Suprapubic skin (tissue), 4 donors: ENCODE results near the gene ALG14. TPM values are rescaled to one million over a fixed set of nuclear protein-coding genes. Genes with fewer than 3 reads are reported as not detected.
"Not testable (repeated sequence)": the region's sequence is repeated elsewhere in the genome, so short reads cannot be mapped to it uniquely, and the experiment has no call there.

Experiments
- DNase-seq, 2 donors: peaks; one replicate each; pipeline ENCODE4 v3.0.0-alpha.2; 2019; ENCODE audit warnings: low spot score in 2 of 2
- H3K27ac ChIP-seq: fragments of 200-600 bp; sonication (generic); one replicate; pipeline ENCODE4 v1.5.1; 2019
- H3K27me3 ChIP-seq: fragments of 200-600 bp; sonication (generic); one replicate; pipeline ENCODE4 v1.5.1; 2019
- H3K36me3 ChIP-seq: fragments of 200-600 bp; sonication (generic); one replicate; pipeline ENCODE4 v1.5.1; 2019
- H3K4me1 ChIP-seq: fragments of 200-600 bp; sonication (generic); one replicate; pipeline ENCODE4 v1.5.1; 2019
- H3K4me3 ChIP-seq: fragments of 200-600 bp; sonication (generic); one replicate; pipeline ENCODE4 v1.5.1; 2019; ENCODE audit warnings: mild to moderate bottlenecking
- H3K9me3 ChIP-seq: fragments of 200-600 bp; sonication (generic); one replicate; pipeline ENCODE4 v1.5.1; 2019
- EP300 ChIP-seq: sonication (generic); formaldehyde crosslinking; IDR thresholded peaks from one replicate; pipeline ENCODE4 v1.6.1; 2017; ENCODE audit warnings: antibody characterized with exemption
- POLR2A ChIP-seq, 2 donors: fragments of 450-650 bp; IDR thresholded peaks; one replicate each; pipeline ENCODE4 v1.6.1; 2017; ENCODE audit warnings: antibody characterized with exemption in 2 of 2, mild to moderate bottlenecking in 2 of 2, moderate library complexity in 2 of 2
- POLR2AphosphoS5 ChIP-seq, 3 donors: sonication (generic); formaldehyde crosslinking; IDR thresholded peaks; one replicate each; pipeline ENCODE4 v1.6.1; 2017; ENCODE audit warnings: antibody characterized with exemption in 3 of 3
- WGBS: methylation state at CpG from one replicate; pipeline ENCODE4 v1.1.5; 2018; 5-methylcytosine and 5-hydroxymethylcytosine counted together
- total RNA-seq, 4 donors: library from RNA; depleted of rRNA; stranded (reverse); fragments of >200 nt; gene quantifications; one replicate each; pipeline ENCODE4 v1.1.0, GENCODE V29; 2016
- TF ChIP-seq, protein P1 (sequence below), 2 donors: fragments of 200-600 bp in 1 of 2; fragments of 450-650 bp in 1 of 2; sonication (generic) in 1 of 2; IDR thresholded peaks; one replicate each; pipeline ENCODE4 v1.5.1; 2016 to 2019; ENCODE audit warnings: antibody characterized with exemption in 2 of 2, mild to moderate bottlenecking in 1 of 2, moderate library complexity in 1 of 2

Gene ALG14
- total RNA-seq, 4 donors from 2014 or later: 0.80 to 1.6 (median 1.1) TPM

- no peak for DNase-seq
- peaks cover 33% of the 10 kb centered on the region for H3K4me1 ChIP-seq
- 46% methylated on average over 1 of the region's 1 CpG for whole genome bisulfite sequencing
- H3K27me3 ChIP-seq: no peaks in the 10 kb centered on the region
- no peaks in the 10 kb centered on the region for H3K36me3 ChIP-seq
- TF ChIP-seq, protein P1, sequence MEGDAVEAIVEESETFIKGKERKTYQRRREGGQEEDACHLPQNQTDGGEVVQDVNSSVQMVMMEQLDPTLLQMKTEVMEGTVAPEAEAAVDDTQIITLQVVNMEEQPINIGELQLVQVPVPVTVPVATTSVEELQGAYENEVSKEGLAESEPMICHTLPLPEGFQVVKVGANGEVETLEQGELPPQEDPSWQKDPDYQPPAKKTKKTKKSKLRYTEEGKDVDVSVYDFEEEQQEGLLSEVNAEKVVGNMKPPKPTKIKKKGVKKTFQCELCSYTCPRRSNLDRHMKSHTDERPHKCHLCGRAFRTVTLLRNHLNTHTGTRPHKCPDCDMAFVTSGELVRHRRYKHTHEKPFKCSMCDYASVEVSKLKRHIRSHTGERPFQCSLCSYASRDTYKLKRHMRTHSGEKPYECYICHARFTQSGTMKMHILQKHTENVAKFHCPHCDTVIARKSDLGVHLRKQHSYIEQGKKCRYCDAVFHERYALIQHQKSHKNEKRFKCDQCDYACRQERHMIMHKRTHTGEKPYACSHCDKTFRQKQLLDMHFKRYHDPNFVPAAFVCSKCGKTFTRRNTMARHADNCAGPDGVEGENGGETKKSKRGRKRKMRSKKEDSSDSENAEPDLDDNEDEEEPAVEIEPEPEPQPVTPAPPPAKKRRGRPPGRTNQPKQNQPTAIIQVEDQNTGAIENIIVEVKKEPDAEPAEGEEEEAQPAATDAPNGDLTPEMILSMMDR (IDR thresholded peaks at IDR 0.05): no peak
- TF ChIP-seq POLR2AphosphoS5 (IDR thresholded peaks at IDR 0.05): no peak
- TF ChIP-seq POLR2A (IDR thresholded peaks at IDR 0.05): no peak
- TF ChIP-seq EP300: no peak
- H3K4me3 ChIP-seq: no peak overlapping the region
- no peak overlapping the region for H3K27ac ChIP-seq
- no peaks in the 10 kb centered on the region for H3K9me3 ChIP-seq
Observed at GRCh38 chr1:94947437-94947836, 125.3 kb downstream of the ALG14 start.

DNA sequence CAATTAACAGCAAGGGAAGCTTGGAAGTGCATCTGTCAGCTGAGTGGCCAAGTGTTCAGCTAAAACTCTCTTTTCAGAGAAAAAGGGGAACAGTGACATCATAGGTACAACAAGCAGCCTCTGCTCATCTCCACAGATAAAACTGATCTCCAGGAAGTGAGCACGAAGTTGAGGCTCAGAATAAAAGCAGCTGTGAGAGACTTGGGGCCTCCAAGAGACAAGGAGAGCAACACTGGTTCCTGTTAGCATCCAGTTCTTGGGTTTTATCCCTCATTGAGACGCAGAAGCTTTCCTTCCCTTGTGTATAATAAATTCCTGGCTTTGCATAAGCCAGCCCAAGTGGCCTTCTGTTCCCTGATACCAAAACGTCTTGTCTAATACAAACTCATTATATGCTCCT, 125.9 kb downstream of the ALG14 start:
- no peaks in the 10 kb centered on the region for H3K27me3 ChIP-seq
- H3K4me3 ChIP-seq: no peak overlapping the region
- WGBS: 66% methylated on average over 3 of the region's 3 CpGs
- no peak for DNase-seq
- H3K4me1 ChIP-seq: peaks cover 32% of the 10 kb centered on the region
- H3K9me3 ChIP-seq: no peaks in the 10 kb centered on the region
- H3K36me3 ChIP-seq: no peaks in the 10 kb centered on the region
- TF ChIP-seq, protein P1 (IDR thresholded peaks at IDR 0.05): no peak
- TF ChIP-seq POLR2AphosphoS5 (IDR thresholded peaks at IDR 0.05) (no peak), POLR2A (IDR thresholded peaks at IDR 0.05) (no peak), EP300 (no peak)
- H3K27ac ChIP-seq: no peak overlapping the region

GRCh38 chr1:94942171-94943128, 130.3 kb downstream of the ALG14 start:
- H3K27me3 ChIP-seq: no peaks in the 10 kb centered on the region

GRCh38 chr1:94941480-94941879, 131.3 kb downstream of the ALG14 start:
- H3K36me3 ChIP-seq, H3K27ac ChIP-seq: not testable (repeated sequence)
- 93% methylated on average over 1 of the region's 1 CpG for WGBS

More at GRCh38 chr1:94942171-94943128, 130.3 kb downstream of the ALG14 start:
- TF ChIP-seq POLR2A (IDR thresholded peaks at IDR 0.05) (no peak), EP300 (no peak), POLR2AphosphoS5 (IDR thresholded peaks at IDR 0.05) (no peak)
- TF ChIP-seq, protein P1 (IDR thresholded peaks at IDR 0.05): no peak
- H3K4me1 ChIP-seq: peaks cover 21% of the 10 kb centered on the region
- DNase-seq: no peak
- H3K4me3 ChIP-seq: no peak overlapping the region
- no peak overlapping the region for H3K27ac ChIP-seq
- WGBS: 75% methylated on average over 8 of the region's 8 CpGs
- H3K9me3 ChIP-seq: no peaks in the 10 kb centered on the region
- H3K36me3 ChIP-seq: no peaks in the 10 kb centered on the region

GRCh38 chr1:94940738-94941137, 132.0 kb downstream of the ALG14 start:
- H3K27ac ChIP-seq: no peak overlapping the region
- no peaks in the 10 kb centered on the region for H3K9me3 ChIP-seq
- DNase-seq: no peak
- WGBS: 90% methylated on average over 3 of the region's 3 CpGs
- H3K4me1 ChIP-seq: peaks cover 18% of the 10 kb centered on the region
- no peaks in the 10 kb centered on the region for H3K27me3 ChIP-seq
- no peaks in the 10 kb centered on the region for H3K36me3 ChIP-seq
- TF ChIP-seq, protein P1 (IDR thresholded peaks at IDR 0.05): no peak
- TF ChIP-seq POLR2AphosphoS5 (IDR thresholded peaks at IDR 0.05) (no peak), POLR2A (IDR thresholded peaks at IDR 0.05) (no peak), EP300 (no peak)
- H3K4me3 ChIP-seq: no peak overlapping the region

More at GRCh38 chr1:94941480-94941879, 131.3 kb downstream of the ALG14 start:
- not testable (repeated sequence) for H3K4me3 ChIP-seq, H3K27me3 ChIP-seq, H3K9me3 ChIP-seq, DNase-seq
- H3K4me1 ChIP-seq: peaks cover 19% of the 10 kb centered on the region
